ENCODE results near the gene OR10G7. TPM values are rescaled to one million over a fixed set of nuclear protein-coding genes. Genes with fewer than 3 reads are reported as not detected.

Gene OR10G7
- total and polyA plus RNA-seq, 10 of the 15 experiments (the other 5 are each of a cell fraction or from before 2014, with no cell fraction given), result not detected

DNA sequence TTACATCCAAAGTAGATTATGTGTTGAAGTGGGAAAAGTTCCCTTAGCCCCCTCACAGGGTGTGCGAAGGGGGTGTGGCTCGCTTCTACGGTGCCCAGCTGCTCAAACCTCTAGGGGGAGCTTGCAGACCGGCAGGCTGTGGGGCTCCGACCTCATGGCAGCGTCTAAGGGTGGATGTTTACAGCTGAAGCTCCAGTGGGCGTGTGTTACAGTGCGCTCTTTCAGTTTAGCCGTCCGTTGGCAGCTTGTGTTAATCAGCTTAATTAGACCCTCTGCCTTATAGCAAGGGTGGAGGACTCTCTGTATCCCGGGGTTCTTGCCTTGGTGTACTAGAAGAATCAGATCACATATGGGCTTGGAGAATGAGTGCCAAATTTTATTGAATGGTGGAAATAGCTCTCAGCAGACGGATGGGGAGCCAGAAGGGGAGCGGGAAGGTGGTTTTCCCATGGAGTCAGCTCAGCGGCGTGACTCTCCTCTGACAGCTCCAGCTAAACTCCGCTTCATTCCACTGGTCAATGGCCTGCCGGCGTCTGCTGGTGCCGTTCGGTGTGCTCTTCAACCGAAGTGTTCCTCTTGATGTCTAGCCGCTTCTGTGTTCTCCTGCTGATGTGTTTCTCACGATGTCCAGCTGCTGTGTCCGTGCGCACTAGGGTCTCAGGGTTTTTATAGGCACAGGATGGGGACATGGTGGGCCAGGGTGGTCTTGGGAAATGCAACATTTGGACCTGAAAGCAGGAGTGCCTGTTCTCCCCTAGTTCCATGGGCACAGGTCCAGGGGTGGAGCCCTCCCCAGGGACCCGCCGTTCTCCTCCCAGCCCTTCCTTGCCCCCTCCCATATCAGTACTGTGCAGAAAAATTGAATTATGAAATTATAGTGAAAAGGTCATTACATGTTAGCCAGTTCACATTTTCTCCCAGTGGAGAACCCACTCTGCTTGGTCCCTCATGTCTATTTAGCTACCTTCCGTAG is 28.6 kb upstream of the OR10G7 start (continued):
- TF ChIP-seq, protein P1, sequence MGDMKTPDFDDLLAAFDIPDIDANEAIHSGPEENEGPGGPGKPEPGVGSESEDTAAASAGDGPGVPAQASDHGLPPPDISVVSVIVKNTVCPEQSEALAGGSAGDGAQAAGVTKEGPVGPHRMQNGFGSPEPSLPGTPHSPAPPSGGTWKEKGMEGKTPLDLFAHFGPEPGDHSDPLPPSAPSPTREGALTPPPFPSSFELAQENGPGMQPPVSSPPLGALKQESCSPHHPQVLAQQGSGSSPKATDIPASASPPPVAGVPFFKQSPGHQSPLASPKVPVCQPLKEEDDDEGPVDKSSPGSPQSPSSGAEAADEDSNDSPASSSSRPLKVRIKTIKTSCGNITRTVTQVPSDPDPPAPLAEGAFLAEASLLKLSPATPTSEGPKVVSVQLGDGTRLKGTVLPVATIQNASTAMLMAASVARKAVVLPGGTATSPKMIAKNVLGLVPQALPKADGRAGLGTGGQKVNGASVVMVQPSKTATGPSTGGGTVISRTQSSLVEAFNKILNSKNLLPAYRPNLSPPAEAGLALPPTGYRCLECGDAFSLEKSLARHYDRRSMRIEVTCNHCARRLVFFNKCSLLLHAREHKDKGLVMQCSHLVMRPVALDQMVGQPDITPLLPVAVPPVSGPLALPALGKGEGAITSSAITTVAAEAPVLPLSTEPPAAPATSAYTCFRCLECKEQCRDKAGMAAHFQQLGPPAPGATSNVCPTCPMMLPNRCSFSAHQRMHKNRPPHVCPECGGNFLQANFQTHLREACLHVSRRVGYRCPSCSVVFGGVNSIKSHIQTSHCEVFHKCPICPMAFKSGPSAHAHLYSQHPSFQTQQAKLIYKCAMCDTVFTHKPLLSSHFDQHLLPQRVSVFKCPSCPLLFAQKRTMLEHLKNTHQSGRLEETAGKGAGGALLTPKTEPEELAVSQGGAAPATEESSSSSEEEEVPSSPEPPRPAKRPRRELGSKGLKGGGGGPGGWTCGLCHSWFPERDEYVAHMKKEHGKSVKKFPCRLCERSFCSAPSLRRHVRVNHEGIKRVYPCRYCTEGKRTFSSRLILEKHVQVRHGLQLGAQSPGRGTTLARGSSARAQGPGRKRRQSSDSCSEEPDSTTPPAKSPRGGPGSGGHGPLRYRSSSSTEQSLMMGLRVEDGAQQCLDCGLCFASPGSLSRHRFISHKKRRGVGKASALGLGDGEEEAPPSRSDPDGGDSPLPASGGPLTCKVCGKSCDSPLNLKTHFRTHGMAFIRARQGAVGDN (IDR thresholded peaks at IDR 0.05), result no peak
- TF ChIP-seq, protein P2, sequence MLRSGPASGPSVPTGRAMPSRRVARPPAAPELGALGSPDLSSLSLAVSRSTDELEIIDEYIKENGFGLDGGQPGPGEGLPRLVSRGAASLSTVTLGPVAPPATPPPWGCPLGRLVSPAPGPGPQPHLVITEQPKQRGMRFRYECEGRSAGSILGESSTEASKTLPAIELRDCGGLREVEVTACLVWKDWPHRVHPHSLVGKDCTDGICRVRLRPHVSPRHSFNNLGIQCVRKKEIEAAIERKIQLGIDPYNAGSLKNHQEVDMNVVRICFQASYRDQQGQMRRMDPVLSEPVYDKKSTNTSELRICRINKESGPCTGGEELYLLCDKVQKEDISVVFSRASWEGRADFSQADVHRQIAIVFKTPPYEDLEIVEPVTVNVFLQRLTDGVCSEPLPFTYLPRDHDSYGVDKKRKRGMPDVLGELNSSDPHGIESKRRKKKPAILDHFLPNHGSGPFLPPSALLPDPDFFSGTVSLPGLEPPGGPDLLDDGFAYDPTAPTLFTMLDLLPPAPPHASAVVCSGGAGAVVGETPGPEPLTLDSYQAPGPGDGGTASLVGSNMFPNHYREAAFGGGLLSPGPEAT (IDR thresholded peaks at IDR 0.05; ENCODE audit: low read depth), result no peak

DNA sequence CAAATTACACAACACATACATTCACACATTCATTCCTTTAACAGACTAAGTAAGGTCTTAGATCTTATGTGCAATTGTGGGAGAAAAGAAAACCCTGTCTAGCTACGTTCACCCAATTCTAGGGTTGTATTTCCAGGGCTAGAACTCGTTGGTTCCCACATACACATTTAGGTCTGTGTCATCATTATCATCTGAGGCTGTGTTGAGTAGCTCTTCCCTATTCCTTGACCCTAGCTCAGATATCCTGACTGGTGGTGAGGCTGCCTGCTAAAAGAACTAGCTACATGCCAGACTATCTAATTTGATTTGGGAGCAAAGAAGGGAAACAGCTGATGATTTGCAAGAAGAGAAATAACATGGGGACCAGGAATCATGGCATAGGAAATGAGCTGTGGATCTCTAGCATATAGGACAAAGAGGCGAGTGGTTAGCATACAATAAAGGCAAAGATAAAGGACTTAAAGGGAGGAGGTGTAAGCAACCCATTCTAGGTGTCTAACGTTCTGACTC is 27.5 kb upstream of the OR10G7 start:
- no peaks in the 10 kb centered on the region for H4K20me1 ChIP-seq (ENCODE audit: control insufficient read depth, insufficient read depth)
- SMC1A ChIA-PET (ENCODE audit: uncharacterized antibody, unreplicated experiment), result interaction anchor here (0.7 to 0.9 kb wide), 2 partner anchors 42 to 128 kb away, joined by 3 read pairs; no protein-coding TSS in a partner anchor
- no peak overlapping the region for H3K4me2 ChIP-seq (ENCODE audit: control insufficient read depth, insufficient read depth)
- CTCF ChIA-PET, result interaction anchor here (0.8 to 8.6 kb wide), 10 partner anchors 46 to 508 kb away, joined by 3 to 89 read pairs (median 4); partner anchors contain the start of gene VWA5A
- DNase-seq (ENCODE audit: low read depth, low spot score) (no peak), ATAC-seq (no peak), FAIRE-seq (no peak)
- intact Hi-C loops (cut with micrococcal nuclease; ENCODE audit: unreplicated experiment), result loop anchor here (1.0 kb wide), 1 partner anchor 518 kb away; no protein-coding TSS in a partner anchor
- no peaks in the 10 kb centered on the region for H3K36me3 ChIP-seq (ENCODE audit: control insufficient read depth in 2 of 2, insufficient read depth in 2 of 2, low read length in 1 of 2)
- H3K9me3 ChIP-seq (replicated peaks; ENCODE audit: control insufficient read depth, insufficient read depth, low read length), result no peaks in the 10 kb centered on the region; the same call in 2 of the 3 replicates
- RAD21 ChIA-PET (ENCODE audit: unreplicated experiment), result interaction anchor here (0.5 to 5.1 kb wide), 4 partner anchors 125 to 517 kb away, joined by 3 to 28 read pairs (median 4); no protein-coding TSS in a partner anchor
- H2AFZ ChIP-seq (ENCODE audit: control insufficient read depth, low read depth, low read length), result no peak overlapping the region
- H3K27ac ChIP-seq (ENCODE audit: control insufficient read depth, insufficient read depth), result no peak overlapping the region
- H3K79me2 ChIP-seq (ENCODE audit: control insufficient read depth, insufficient read depth, low read length), result no peaks in the 10 kb centered on the region
- no peaks in the 10 kb centered on the region for H3K27me3 ChIP-seq (replicated peaks in 1 of 2; ENCODE audit: control insufficient read depth in 2 of 2, insufficient read depth in 2 of 2, low read length in 1 of 2)
- peaks cover 12% of the 10 kb centered on the region for H3K4me1 ChIP-seq (ENCODE audit: control insufficient read depth, insufficient read depth, low read length)
- no peak overlapping the region for H3K4me3 ChIP-seq
- POLR2A ChIA-PET, result no interaction called here
- H3K9ac ChIP-seq (ENCODE audit: control insufficient read depth, insufficient read depth, low read length), result no peak overlapping the region
- WGBS (ENCODE audit: insufficient coverage, insufficient replicate concordance, low lambda C conversion rate, missing lambda C conversion rate), result 7% methylated on average over 4 of the region's 4 CpGs
- no TSS peak for BruUV-seq (replicated peaks)
- in situ Hi-C loops (cut with MboI), result no loop called here
- no peak for TF ChIP-seq CEBPB (IDR thresholded peaks at IDR 0.05; ENCODE audit: borderline replicate concordance in 1 of 2, low read depth in 2 of 2, low read length in 2 of 2)
- no peak for TF ChIP-seq NR2C2 (IDR thresholded peaks at IDR 0.05; ENCODE audit: borderline replicate concordance, control insufficient read depth, insufficient read length, low read depth)
- TF ChIP-seq CHD4 (IDR thresholded peaks at IDR 0.05), result no peak
- no peak for TF ChIP-seq CHD1 (IDR thresholded peaks at IDR 0.05; ENCODE audit: low read depth, low read length)
- no peak for TF ChIP-seq CREM (IDR thresholded peaks at IDR 0.05; ENCODE audit: low read depth)
- no peak for TF ChIP-seq KDM1A (IDR thresholded peaks at IDR 0.05; ENCODE audit: borderline replicate concordance)
- no peak for TF ChIP-seq ZNF384 (IDR thresholded peaks at IDR 0.05; ENCODE audit: borderline replicate concordance, low read depth, low read length)
- no peak for TF ChIP-seq EGR1 (IDR thresholded peaks at IDR 0.05; ENCODE audit: borderline replicate concordance in 1 of 2, low read depth in 2 of 2, low read length in 2 of 2)
- TF ChIP-seq, protein P3, sequence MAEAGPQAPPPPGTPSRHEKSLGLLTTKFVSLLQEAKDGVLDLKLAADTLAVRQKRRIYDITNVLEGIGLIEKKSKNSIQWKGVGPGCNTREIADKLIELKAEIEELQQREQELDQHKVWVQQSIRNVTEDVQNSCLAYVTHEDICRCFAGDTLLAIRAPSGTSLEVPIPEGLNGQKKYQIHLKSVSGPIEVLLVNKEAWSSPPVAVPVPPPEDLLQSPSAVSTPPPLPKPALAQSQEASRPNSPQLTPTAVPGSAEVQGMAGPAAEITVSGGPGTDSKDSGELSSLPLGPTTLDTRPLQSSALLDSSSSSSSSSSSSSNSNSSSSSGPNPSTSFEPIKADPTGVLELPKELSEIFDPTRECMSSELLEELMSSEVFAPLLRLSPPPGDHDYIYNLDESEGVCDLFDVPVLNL (IDR thresholded peaks at IDR 0.05; ENCODE audit: low read depth, low read length), result no peak
- no peak for TF ChIP-seq STAT1 (conservative IDR thresholded peaks at IDR 0.05)
- no peak for TF ChIP-seq POU2F2 (IDR thresholded peaks at IDR 0.05; ENCODE audit: borderline replicate concordance, low read depth, low read length)
